Activated T-cell treated with anti-CD3 and anti-CD28 coated beads, Interleukin-2, amount 50 U/mL, for 24 hours (primary cell): ENCODE measurements around the gene DOLK.

Experiments
- DNase-seq: peaks from one replicate; pipeline ENCODE4 v3.0.0-alpha.2; 2020
- H3K27ac Mint-ChIP-seq: 2 replicates; pipeline ENCODE4 v1.8.0; 2020; ENCODE audit warnings: mild to moderate bottlenecking, mixed read lengths
- H3K27me3 Mint-ChIP-seq: 2 replicates; pipeline ENCODE4 v1.8.0; 2020; ENCODE audit warnings: mixed read lengths
- H3K36me3 Mint-ChIP-seq: 2 replicates; pipeline ENCODE4 v1.8.0; 2020; ENCODE audit warnings: low read depth, mixed read lengths
- H3K4me1 Mint-ChIP-seq: 2 replicates; pipeline ENCODE4 v1.8.0; 2020; ENCODE audit warnings: low read depth, mixed read lengths
- H3K4me3 Mint-ChIP-seq: 2 replicates; pipeline ENCODE4 v1.8.0; 2020; ENCODE audit warnings: mild to moderate bottlenecking, moderate library complexity, mixed read lengths
- H3K9me3 Mint-ChIP-seq: 2 replicates; pipeline ENCODE4 v1.8.0; 2020; ENCODE audit warnings: mixed read lengths

Gene DOLK

DNA sequence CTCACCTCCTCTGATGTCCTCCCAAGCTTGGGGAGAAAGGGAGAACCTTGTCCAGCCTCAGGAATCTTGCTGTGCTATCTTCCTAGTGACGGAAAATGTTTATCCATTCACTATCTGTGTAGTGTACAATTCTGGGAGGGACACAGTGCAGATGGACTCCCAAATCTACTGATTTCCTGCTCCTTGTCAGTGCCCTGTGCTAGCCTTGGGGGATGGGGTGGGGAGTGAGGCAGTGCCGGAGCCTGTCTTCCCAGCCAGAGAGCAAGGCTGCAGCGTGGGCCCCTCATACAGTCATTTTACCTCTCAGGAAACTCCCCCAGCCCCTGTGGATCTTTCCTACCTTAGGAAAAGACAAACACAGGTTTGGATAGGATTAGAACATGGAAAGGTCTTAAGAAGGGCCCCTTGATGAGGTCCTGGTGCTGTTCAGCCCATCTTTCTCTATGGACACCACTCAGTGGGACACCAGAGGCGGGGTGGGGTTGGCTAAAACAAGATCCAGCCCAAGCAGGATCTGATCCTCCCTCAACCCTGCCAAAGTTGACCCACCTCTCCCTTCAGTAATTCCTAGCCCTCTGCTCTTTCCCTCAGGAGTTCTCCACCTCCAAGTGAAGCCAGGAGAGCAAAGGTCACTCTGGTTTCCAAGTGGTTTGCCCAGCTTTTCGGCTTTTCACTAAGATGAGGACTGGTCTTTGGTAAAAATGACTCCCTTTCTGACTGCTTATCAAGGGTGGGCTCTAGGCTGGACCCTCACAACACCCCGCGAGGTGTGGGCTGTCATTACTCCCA is 3.4 kb downstream of the DOLK start:
- Mint-ChIP-seq H3K4me1 (peaks cover 22% of the 10 kb centered on the region), H3K27ac (no peak overlapping the region), H3K27me3 (no peaks in the 10 kb centered on the region), H3K36me3 (peaks cover 42% of the 10 kb centered on the region), H3K4me3 (no peak overlapping the region), H3K9me3 (no peaks in the 10 kb centered on the region)
- DNase-seq = no peak

DNA sequence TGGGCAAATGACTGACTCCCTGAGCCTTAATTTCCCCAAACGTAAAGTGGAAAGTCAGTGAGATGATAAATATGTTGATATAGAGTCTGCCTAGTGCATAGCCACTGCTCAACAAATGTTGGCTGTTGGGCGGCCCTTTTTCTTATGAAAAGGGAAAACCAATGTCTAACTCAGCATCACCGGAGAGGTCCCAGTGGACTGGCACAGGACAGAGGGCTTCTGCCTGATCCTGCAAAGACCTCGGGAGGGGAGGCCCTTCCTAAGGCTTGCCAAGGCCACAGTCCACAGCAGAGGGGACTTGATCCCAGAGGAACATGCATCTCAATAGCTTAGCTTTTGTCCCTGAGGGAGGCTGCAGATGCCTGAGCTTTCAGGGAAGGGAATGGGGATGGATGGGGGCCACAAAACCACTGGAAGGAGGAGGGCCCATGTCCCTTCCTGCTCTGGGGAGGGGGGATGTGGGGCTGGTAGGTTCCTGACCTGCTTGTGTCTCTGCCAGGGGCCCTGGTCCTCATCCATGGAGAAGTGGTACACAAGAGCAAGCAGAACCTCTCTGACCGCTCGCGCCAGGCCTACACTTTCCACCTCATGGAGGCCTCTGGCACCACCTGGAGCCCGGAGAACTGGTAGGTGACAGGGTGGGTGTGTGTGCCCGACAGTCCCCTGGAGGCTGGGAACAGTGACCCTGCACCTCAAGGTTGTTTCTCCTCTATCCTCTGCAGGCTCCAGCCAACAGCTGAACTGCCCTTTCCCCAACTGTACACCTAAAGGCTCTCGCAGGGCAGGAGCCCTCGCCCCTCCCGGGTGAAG is 6.3 kb downstream of the DOLK start:
- H3K9me3 Mint-ChIP-seq = no peaks in the 10 kb centered on the region
- DNase-seq = no peak
- no peak overlapping the region for H3K4me3 Mint-ChIP-seq
- H3K4me1 Mint-ChIP-seq = peaks cover 9% of the 10 kb centered on the region
- H3K27me3 Mint-ChIP-seq = no peaks in the 10 kb centered on the region
- H3K27ac Mint-ChIP-seq = no peak overlapping the region
- H3K36me3 Mint-ChIP-seq = peaks cover 16% of the 10 kb centered on the region

DNA sequence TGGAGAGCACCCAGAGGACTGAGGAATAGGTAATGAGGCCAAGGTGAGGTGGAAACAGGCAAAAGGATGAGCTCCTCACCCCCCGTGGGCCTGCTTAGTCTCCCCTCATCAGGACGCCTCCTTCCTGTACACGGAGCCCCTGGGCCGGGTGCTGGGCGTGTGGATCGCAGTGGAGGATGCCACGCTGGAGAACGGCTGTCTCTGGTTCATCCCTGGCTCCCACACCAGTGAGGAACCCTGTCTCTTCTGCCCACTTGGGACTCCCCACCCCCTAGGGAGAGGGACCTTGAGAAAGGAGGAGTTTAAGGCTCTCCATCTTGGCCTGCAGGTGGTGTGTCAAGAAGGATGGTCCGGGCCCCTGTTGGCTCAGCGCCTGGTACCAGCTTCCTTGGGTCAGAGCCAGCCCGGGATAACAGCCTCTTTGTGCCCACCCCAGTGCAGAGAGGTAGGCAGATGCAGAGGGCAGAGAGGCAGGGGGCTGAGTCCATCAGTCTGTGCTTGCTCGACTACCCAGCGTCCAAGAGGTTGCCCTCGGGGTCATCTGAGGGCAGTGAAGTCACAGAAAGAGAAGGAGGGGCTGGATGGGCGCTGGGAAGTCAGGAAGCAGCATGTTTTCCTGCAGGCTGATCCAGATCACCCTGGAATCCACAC is 7.0 kb downstream of the DOLK start:
- no peak overlapping the region for H3K27ac Mint-ChIP-seq
- H3K27me3 Mint-ChIP-seq = no peaks in the 10 kb centered on the region
- no peak overlapping the region for H3K4me3 Mint-ChIP-seq

DNA sequence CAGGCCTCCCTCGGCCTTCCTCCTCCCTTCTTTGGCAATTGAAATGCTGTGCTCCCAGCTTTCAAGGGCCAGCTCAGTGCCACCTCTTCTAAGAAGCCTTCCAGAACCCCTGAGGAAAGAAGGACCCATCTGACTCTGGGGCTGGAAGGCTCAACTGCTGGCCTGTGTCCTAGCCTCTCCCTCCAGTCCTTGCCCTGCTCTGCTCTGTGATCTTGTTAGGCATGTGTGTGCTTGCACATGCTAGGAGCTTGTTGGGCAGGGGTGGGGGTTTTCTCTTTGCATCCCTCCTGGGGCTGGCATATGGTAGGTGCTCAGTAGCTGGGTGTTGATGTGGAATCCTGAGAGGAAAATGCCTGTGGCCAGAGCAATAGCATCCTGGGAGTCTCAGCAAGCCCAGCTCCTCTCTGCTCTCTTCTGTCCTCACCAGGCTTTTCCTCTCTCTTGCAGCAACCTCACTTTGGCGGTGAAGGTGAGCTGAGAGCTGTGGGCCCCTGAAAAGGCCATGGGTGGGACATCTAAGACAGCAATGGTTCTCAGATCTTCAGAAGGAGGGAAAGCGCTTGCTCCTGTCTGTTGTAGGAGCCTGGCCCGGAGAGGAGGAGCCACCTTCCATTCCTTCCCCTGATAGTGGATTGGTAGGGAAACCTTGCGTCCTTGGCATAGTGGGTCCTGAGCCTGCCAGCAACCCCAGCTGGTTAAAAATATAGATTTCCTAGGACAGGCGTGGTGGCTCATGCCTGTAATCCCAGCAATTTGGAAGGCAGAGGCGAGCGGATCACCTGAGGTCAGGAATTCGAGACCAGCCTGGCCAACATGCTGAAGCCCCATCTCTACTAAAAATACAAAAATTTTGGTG is 9.9 kb downstream of the DOLK start:
- H3K9me3 Mint-ChIP-seq = no peaks in the 10 kb centered on the region
- no peak overlapping the region for H3K27ac Mint-ChIP-seq
- no peaks in the 10 kb centered on the region for H3K36me3 Mint-ChIP-seq
- no peak for DNase-seq
- no peaks in the 10 kb centered on the region for H3K27me3 Mint-ChIP-seq
- H3K4me3 Mint-ChIP-seq = no peak overlapping the region
- no peaks in the 10 kb centered on the region for H3K4me1 Mint-ChIP-seq

More for the DNA sequence above, 7.0 kb downstream of the DOLK start:
- Mint-ChIP-seq H3K9me3 (no peaks in the 10 kb centered on the region), H3K36me3 (peaks cover 8% of the 10 kb centered on the region), H3K4me1 (peaks cover 2% of the 10 kb centered on the region)
- no peak for DNase-seq

DNA sequence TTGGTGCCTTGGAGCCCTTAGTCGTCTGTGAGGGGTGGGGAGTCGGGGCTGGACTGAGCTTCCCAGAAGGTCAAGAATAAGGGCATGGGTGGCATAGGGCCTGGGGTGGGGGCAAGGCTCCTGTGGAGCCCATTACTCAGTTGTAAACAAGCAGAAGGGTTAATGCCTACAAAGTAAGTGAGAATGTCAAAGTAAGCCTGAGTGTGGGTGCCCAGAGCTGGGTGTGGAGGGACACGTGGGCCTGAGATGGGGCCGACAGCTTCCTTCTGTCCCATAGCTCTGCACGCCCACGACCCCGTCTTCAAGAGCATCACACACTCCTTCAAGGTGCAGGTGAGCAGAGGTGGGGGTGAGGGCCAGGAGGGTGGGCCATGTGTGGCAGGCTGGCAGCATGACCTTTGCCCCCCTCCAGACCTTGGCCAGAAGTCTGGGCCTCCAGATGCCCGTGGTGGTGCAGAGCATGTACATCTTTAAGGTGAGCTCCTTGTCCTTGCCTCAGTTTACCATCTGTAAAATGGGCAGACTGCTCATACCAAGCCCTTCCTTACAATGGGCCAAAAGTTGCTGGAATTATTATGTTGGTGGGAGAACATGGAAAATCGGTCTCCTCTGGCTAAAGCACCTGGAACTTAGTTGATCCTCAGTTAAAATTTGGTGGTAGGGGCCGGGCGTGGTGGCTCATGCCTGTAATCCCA is 11.1 kb downstream of the DOLK start:
- H3K36me3 Mint-ChIP-seq = no peaks in the 10 kb centered on the region
- no peaks in the 10 kb centered on the region for H3K9me3 Mint-ChIP-seq
- no peak overlapping the region for H3K4me3 Mint-ChIP-seq
- DNase-seq = no peak
- no peaks in the 10 kb centered on the region for H3K27me3 Mint-ChIP-seq
- no peak overlapping the region for H3K27ac Mint-ChIP-seq
- H3K4me1 Mint-ChIP-seq = no peaks in the 10 kb centered on the region

DNA sequence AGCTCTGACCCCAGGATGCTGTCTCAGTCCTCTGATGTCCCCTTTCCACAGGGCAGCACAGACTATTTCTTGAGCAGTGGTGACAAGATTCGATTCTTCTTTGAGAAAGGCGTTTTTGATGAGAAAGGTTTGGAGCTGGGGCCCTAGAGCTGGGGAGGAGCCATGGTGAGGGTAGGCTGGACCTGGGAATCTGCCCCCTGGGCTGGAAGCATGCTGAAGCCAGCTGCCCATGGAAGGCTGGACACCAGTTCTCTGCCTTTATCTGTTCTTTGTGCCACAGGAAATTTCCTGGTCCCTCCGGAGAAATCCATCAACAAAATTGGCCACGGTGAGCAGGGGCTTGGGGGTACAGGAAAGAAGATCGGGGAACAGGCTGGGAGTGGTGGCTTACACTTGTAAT is 13.7 kb downstream of the DOLK start:
- DNase-seq = no peak
- H3K9me3 Mint-ChIP-seq = no peaks in the 10 kb centered on the region
- no peaks in the 10 kb centered on the region for H3K36me3 Mint-ChIP-seq
- H3K27ac Mint-ChIP-seq = no peak overlapping the region
- H3K4me3 Mint-ChIP-seq = no peak overlapping the region
- H3K4me1 Mint-ChIP-seq = no peaks in the 10 kb centered on the region
- H3K27me3 Mint-ChIP-seq = no peaks in the 10 kb centered on the region

DNA sequence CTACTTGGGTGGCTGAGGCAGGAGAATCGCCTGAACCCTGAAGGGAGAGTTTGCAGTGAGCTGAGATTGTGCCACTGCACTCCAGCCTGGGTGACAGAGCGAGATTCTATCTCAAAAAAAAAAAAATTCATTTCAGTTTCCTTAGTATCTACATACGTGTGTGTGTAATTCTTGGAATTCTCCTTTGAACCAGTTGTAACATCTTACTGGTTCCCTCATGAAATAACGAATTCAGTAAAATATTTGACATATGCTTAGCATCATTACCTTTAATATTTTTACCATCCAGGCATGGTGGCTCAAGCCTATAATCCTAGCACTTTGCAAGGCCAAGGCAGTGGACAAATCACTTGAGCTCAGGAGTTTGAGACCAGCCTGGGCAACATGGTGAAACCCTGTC is 17.8 kb downstream of the DOLK start:
- H3K4me3 Mint-ChIP-seq = no peak overlapping the region
- peaks cover 5% of the 10 kb centered on the region for H3K4me1 Mint-ChIP-seq
- no peaks in the 10 kb centered on the region for H3K27me3 Mint-ChIP-seq
- H3K9me3 Mint-ChIP-seq = no peaks in the 10 kb centered on the region
- no peak overlapping the region for H3K27ac Mint-ChIP-seq
- H3K36me3 Mint-ChIP-seq = no peaks in the 10 kb centered on the region
- DNase-seq = no peak

DNA sequence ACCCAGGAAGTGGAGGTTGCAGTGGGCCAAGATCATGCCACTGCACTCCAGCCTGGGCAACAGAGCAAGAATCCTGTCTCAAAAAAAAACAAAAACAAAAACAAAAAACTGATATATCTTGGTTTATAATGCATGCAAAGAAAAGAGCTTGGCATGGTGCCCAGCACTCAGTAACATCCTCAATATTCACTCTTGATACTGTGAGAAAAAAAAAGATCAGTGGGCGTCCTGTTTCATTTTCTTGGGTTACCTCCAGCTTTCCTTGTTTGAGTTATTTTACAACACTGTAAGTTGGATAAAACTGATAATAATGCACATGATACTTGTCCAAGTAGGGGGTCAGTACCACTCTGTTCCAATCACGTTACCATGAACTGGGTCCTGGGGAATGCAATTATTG is 18.8 kb downstream of the DOLK start:
- Mint-ChIP-seq H3K27me3 (no peaks in the 10 kb centered on the region), H3K9me3 (no peaks in the 10 kb centered on the region), H3K36me3 (no peaks in the 10 kb centered on the region), H3K4me3 (no peak overlapping the region), H3K4me1 (peaks cover 5% of the 10 kb centered on the region), H3K27ac (no peak overlapping the region)
- no peak for DNase-seq

DNA sequence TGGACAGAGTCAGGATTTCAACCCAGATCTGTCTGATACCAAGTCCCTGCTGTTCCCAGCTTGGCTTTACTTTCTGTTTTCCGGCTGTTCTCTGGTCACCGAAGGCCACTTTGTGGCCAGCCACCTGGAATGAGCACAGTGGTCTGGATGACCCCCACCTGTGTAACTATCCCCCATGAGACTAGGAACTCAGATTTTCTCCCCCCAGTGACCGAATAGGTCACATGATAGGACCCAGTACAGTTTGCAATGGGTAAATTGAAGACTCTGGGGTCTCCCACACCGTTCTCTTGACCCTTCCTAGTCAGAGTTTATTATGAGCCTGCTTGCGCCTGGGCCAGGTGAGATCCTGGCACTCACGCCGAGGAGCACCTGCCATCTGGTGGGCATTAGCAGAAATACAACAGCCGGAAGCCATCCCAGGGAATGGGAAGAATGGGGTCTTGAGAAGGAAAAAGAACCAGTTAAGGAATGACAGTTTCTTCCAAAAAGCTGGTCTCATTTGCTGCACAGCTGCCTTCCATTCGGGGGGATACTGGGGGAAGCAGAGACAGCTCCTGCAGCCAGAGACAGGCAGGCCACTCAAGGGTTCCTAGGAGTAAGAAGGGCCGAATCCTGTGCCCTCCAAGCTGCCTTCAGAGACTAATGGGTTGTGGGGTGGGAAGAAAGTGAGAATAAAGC is 19.5 kb downstream of the DOLK start:
- Mint-ChIP-seq H3K36me3 (no peaks in the 10 kb centered on the region), H3K9me3 (no peaks in the 10 kb centered on the region), H3K4me3 (no peak overlapping the region), H3K4me1 (peaks cover 5% of the 10 kb centered on the region), H3K27me3 (no peaks in the 10 kb centered on the region), H3K27ac (no peak overlapping the region)
- DNase-seq = peak; percentile 67

DNA sequence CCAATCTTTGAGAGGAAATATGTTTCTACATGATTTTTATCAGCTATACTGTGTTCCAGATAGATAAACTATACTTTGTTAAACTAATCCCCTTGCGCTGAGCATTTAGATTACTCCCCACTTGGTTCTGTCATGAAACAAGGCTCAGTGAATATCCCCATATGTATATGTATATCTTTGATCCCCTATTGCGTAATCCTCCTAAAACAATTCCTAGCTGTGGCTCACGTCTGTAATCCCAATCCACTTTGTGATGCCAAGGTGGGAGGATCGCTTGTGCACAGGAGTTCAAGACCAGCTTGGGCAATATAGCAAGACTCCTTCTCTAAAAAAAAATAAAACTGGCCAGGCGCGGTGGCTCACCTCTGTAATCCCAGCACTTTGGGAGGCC is 23.9 kb downstream of the DOLK start:
- Mint-ChIP-seq H3K4me3 (no peak overlapping the region), H3K27me3 (no peaks in the 10 kb centered on the region), H3K4me1 (peaks cover 12% of the 10 kb centered on the region), H3K9me3 (no peaks in the 10 kb centered on the region), H3K27ac (no peak overlapping the region), H3K36me3 (peaks cover 5% of the 10 kb centered on the region)
- no peak for DNase-seq

DNA sequence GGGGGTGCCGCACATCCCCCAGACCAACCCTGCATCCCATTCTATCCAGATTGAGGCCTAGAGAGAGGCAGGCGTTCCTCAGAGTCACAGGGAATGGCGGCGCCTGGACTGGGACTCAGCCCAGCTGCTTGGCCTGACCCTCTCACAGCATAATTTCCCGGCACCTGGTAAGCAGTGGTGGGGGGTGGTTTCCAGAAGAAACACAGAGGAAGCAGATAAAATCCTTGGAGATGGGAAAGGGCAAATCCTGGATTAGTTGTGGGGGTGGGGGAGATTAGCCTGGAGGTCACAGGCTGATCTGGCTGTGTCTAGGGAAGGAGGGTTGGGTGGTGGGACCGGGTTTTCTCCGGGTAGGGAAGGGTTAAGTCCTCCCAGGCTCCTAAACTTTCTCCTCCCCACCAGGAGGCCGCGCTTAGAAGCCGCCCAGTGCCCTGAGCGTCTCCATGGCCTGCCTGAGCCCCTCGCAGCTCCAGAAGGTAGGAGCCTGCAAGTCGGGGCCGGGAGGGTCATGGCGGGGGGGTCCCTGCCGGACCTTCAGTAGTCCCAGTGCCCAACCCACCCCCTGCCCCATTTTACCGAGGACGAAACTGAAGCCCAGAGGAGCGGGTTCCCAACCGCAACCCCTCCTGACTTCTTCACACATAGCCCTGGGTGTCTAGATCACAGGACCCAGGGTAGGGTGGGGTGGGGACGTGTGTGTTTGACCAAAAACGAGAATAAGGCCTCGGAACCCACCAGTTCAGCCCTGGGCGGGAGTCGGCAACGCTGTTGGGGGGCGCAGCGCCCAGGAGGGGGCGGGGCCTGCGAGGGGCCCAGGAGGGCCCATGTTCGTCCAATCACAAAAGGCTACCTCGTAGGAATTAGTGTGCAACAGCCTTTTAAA is 25.3 kb downstream of the DOLK start:
- no peaks in the 10 kb centered on the region for H3K9me3 Mint-ChIP-seq
- DNase-seq = no peak
- peaks cover 7% of the 10 kb centered on the region for H3K4me1 Mint-ChIP-seq
- H3K4me3 Mint-ChIP-seq = peak overlapping the region; percentile 31
- H3K36me3 Mint-ChIP-seq = peaks cover 17% of the 10 kb centered on the region
- H3K27ac Mint-ChIP-seq = no peak overlapping the region
- no peaks in the 10 kb centered on the region for H3K27me3 Mint-ChIP-seq

DNA sequence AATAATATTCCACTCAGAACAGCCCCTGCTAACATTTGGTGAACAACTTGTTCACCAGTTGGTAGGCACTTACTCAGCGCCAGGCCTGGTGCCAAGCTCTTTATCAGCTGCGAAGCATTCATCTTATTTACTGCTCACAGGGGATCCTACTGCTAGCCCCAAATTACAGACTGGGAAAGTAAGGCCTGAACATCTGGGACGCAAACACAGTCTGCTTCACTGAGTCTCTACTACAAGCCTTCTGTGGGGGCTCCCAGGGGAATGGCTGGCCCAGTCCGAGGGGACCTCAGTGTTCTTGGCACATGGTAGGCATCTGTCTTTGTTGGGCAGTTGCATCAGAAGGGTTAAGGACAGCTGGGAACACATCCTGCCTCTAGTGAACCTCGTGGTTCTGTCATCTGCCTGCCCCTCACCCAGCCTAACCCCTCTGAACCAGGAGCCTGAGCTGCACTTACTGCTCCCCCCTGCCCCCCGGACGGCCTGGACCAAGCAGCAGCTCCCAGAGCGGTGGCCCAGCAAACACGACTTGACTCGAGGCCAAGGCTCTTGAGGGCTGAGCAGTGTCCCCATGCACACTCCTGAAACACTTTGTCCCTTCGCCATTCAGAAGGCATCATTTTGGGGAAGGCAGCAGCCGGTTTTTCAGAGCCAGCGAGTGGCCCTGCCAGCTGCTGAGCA is 26.9 kb downstream of the DOLK start, which contains the start of gene PHYHD1:
Gene PHYHD1 (plus strand): TSS at position 602 of the 678 bp plus-strand sequence. CDS start 1,342 bp downstream, outside the sequence.
- H3K4me3 Mint-ChIP-seq = no peak within 1 kb of the TSS
- H3K4me1 Mint-ChIP-seq = peaks cover 7% of the 10 kb centered on the region
- H3K9me3 Mint-ChIP-seq = no peaks in the 10 kb centered on the region
- H3K36me3 Mint-ChIP-seq = peaks cover 31% of the 10 kb centered on the region
- H3K27me3 Mint-ChIP-seq = no peaks in the 10 kb centered on the region
- DNase-seq = no peak
- H3K27ac Mint-ChIP-seq = no peak within 1 kb of the TSS
